ENCODE results near the gene SCMH1.

DNA sequence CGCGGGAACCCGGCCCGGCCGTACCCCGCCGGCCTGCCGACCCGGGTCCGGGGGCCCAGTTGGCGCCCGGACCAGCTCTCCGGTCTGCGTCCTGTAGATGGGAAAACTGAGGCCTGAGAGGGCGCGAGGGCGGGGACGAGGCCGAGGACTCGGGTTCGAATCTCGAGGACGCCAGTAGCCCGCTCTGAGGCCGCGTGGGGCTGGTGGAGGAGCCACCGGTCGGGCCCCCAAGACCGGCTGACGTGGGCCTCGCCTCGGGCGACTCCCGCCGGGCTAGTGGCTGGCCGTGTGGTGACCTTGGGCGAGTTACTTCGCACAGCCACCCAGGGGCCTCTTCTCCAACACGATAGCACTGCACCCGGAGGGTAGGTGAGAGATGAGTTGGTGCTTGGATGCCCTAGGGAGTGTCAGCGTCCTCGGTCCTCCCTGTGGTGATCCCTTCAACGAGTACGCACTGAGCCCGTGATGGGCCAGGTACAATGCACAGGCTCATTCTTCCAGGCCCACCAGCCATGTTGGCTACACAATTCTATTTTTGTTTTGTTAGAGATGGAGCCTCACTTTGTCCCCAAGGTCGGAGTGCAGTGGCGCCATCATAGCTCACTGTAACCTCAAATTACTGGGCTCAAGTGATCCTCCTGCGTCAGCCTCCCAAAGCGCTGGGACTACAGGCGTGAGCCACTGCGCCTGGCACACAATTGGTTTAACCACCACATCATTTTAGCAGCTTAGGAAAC, 404 bp upstream of the SCMH1 start:
- no peak for TF ChIP-seq EZH2 (IDR thresholded peaks at IDR 0.05; ENCODE audit: low read depth, unreplicated experiment)
- TF ChIP-seq POLR2AphosphoS5 (IDR thresholded peaks at IDR 0.05; ENCODE audit: low read depth): no peak
- TF ChIP-seq CTCF (conservative IDR thresholded peaks at IDR 0.05; ENCODE audit: low read depth in 2 of 2): no peak
- TF ChIP-seq, protein P1, sequence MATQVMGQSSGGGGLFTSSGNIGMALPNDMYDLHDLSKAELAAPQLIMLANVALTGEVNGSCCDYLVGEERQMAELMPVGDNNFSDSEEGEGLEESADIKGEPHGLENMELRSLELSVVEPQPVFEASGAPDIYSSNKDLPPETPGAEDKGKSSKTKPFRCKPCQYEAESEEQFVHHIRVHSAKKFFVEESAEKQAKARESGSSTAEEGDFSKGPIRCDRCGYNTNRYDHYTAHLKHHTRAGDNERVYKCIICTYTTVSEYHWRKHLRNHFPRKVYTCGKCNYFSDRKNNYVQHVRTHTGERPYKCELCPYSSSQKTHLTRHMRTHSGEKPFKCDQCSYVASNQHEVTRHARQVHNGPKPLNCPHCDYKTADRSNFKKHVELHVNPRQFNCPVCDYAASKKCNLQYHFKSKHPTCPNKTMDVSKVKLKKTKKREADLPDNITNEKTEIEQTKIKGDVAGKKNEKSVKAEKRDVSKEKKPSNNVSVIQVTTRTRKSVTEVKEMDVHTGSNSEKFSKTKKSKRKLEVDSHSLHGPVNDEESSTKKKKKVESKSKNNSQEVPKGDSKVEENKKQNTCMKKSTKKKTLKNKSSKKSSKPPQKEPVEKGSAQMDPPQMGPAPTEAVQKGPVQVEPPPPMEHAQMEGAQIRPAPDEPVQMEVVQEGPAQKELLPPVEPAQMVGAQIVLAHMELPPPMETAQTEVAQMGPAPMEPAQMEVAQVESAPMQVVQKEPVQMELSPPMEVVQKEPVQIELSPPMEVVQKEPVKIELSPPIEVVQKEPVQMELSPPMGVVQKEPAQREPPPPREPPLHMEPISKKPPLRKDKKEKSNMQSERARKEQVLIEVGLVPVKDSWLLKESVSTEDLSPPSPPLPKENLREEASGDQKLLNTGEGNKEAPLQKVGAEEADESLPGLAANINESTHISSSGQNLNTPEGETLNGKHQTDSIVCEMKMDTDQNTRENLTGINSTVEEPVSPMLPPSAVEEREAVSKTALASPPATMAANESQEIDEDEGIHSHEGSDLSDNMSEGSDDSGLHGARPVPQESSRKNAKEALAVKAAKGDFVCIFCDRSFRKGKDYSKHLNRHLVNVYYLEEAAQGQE (IDR thresholded peaks at IDR 0.05; ENCODE audit: unreplicated experiment): no peak
- no peak for TF ChIP-seq CREB1 (CRISPR knock-in tag; IDR thresholded peaks at IDR 0.05; ENCODE audit: low read depth)
- no peak for TF ChIP-seq ZNF331 (CRISPR knock-in tag; IDR thresholded peaks at IDR 0.05; ENCODE audit: low read depth)
- no peak for TF ChIP-seq JUNB (IDR thresholded peaks at IDR 0.05; ENCODE audit: unreplicated experiment)
- TF ChIP-seq EZH2phosphoT487 (IDR thresholded peaks at IDR 0.05; ENCODE audit: unreplicated experiment): no peak
- no peak for TF ChIP-seq ZNF114 (CRISPR knock-in tag; IDR thresholded peaks at IDR 0.05)
- TF ChIP-seq STAT1 (IDR thresholded peaks at IDR 0.05; ENCODE audit: unreplicated experiment): no peak
- no peak for TF ChIP-seq NANOG (IDR thresholded peaks at IDR 0.05; ENCODE audit: borderline replicate concordance)
- TF ChIP-seq ETS1 (IDR thresholded peaks at IDR 0.05): no peak
- TF ChIP-seq, protein P2, sequence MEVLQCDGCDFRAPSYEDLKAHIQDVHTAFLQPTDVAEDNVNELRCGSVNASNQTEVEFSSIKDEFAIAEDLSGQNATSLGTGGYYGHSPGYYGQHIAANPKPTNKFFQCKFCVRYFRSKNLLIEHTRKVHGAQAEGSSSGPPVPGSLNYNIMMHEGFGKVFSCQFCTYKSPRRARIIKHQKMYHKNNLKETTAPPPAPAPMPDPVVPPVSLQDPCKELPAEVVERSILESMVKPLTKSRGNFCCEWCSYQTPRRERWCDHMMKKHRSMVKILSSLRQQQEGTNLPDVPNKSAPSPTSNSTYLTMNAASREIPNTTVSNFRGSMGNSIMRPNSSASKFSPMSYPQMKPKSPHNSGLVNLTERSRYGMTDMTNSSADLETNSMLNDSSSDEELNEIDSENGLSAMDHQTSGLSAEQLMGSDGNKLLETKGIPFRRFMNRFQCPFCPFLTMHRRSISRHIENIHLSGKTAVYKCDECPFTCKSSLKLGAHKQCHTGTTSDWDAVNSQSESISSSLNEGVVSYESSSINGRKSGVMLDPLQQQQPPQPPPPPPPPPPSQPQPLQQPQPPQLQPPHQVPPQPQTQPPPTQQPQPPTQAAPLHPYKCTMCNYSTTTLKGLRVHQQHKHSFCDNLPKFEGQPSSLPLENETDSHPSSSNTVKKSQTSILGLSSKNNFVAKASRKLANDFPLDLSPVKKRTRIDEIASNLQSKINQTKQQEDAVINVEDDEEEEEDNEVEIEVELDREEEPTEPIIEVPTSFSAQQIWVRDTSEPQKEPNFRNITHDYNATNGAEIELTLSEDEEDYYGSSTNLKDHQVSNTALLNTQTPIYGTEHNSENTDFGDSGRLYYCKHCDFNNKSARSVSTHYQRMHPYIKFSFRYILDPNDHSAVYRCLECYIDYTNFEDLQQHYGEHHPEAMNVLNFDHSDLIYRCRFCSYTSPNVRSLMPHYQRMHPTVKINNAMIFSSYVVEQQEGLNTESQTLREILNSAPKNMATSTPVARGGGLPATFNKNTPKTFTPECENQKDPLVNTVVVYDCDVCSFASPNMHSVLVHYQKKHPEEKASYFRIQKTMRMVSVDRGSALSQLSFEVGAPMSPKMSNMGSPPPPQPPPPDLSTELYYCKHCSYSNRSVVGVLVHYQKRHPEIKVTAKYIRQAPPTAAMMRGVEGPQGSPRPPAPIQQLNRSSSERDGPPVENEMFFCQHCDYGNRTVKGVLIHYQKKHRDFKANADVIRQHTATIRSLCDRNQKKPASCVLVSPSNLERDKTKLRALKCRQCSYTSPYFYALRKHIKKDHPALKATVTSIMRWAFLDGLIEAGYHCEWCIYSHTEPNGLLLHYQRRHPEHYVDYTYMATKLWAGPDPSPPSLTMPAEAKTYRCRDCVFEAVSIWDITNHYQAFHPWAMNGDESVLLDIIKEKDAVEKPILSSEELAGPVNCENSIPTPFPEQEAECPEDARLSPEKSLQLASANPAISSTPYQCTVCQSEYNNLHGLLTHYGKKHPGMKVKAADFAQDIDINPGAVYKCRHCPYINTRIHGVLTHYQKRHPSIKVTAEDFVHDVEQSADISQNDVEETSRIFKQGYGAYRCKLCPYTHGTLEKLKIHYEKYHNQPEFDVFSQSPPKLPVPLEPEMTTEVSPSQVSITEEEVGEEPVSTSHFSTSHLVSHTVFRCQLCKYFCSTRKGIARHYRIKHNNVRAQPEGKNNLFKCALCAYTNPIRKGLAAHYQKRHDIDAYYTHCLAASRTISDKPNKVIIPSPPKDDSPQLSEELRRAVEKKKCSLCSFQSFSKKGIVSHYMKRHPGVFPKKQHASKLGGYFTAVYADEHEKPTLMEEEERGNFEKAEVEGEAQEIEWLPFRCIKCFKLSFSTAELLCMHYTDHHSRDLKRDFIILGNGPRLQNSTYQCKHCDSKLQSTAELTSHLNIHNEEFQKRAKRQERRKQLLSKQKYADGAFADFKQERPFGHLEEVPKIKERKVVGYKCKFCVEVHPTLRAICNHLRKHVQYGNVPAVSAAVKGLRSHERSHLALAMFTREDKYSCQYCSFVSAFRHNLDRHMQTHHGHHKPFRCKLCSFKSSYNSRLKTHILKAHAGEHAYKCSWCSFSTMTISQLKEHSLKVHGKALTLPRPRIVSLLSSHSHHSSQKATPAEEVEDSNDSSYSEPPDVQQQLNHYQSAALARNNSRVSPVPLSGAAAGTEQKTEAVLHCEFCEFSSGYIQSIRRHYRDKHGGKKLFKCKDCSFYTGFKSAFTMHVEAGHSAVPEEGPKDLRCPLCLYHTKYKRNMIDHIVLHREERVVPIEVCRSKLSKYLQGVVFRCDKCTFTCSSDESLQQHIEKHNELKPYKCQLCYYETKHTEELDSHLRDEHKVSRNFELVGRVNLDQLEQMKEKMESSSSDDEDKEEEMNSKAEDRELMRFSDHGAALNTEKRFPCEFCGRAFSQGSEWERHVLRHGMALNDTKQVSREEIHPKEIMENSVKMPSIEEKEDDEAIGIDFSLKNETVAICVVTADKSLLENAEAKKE (CRISPR knock-in tag; IDR thresholded peaks at IDR 0.05): no peak
